Effector memory CD8-positive, alpha-beta T cell (primary cell): Measurements from ENCODE around the gene BBLN.

ENCODE experiments used
- ATAC-seq: fragments of 150-1000 bp; cut with Tn5 transposase; replicated peaks from 2 replicates; pipeline ENCODE4 v1.10.0; 2021; ENCODE audit warnings: mild to moderate bottlenecking, moderate library complexity
- DNase-seq, 3 experiments: peaks; one replicate each; pipeline ENCODE4 v3.0.0; 2021
- H3K27ac Mint-ChIP-seq, 2 donors: one replicate each; pipeline ENCODE4 v1.8.0; 2022; ENCODE audit warnings: mild to moderate bottlenecking in 2 of 2, mixed read lengths in 2 of 2, moderate library complexity in 2 of 2
- H3K27me3 Mint-ChIP-seq, 2 donors: one replicate each; pipeline ENCODE4 v1.8.0; 2022; ENCODE audit warnings: mixed read lengths in 2 of 2
- H3K36me3 Mint-ChIP-seq: one replicate; pipeline ENCODE4 v1.8.0; 2022; ENCODE audit warnings: mild to moderate bottlenecking, moderate library complexity, mixed read lengths; ENCODE audit not compliant: insufficient read depth
- H3K4me1 Mint-ChIP-seq, 2 donors: one replicate each; pipeline ENCODE4 v1.8.0; 2022; ENCODE audit warnings: low read depth in 2 of 2, mixed read lengths in 2 of 2
- H3K4me3 Mint-ChIP-seq, 2 donors: one replicate each; pipeline ENCODE4 v1.8.0; 2022; ENCODE audit warnings: mild to moderate bottlenecking in 2 of 2, mixed read lengths in 2 of 2, moderate library complexity in 2 of 2
- H3K9me3 Mint-ChIP-seq, 2 donors: one replicate each; pipeline ENCODE4 v1.8.0; 2022; ENCODE audit warnings: mixed read lengths in 2 of 2

The BBLN gene

GRCh38 chr9:128144239-128145181, 15.6 kb upstream of the BBLN start:
- Mint-ChIP-seq H3K27ac (no peak overlapping the region), H3K9me3 (no peaks in the 10 kb centered on the region), H3K4me1 (peaks cover 3 to 4% of the 10 kb centered on the region in 2 donors), H3K4me3 (no peak overlapping the region), H3K36me3 (no peaks in the 10 kb centered on the region), H3K27me3 (no peaks in the 10 kb centered on the region)
- no peak for ATAC-seq
- DNase-seq: no peak

DNA sequence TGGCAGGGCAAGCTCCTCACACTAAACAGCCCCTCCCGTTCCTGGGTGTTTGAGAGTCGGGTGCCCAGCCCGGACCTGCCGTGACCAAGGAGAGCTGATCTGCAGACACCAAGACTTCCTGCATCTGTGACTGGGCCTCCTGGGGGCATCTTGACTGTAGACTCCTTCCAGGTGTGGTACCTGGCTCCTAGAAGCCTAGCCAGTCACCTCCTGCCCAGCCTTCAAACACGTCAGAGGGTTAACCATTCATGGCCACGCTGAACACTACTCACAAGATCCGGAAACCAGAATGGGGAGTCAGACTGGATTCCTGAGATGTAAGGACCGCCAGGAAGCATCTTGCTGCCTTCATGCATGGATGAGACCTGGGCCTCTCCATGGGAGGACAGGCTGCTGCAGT, 14.5 kb upstream of the BBLN start:
- ATAC-seq (no peak), DNase-seq (no peak)
- H3K36me3 Mint-ChIP-seq: no peaks in the 10 kb centered on the region
- peaks cover 4 to 6% of the 10 kb centered on the region in 2 donors for H3K4me1 Mint-ChIP-seq
- H3K27me3 Mint-ChIP-seq: no peaks in the 10 kb centered on the region
- no peaks in the 10 kb centered on the region for H3K9me3 Mint-ChIP-seq
- H3K4me3 Mint-ChIP-seq: no peak overlapping the region
- H3K27ac Mint-ChIP-seq: no peak overlapping the region

GRCh38 chr9:128145951-128146351, 14.1 kb upstream of the BBLN start:
- ATAC-seq: no peak
- Mint-ChIP-seq H3K27me3 (no peaks in the 10 kb centered on the region), H3K4me3 (no peak overlapping the region), H3K4me1 (peaks cover 8 to 9% of the 10 kb centered on the region in 2 donors), H3K36me3 (no peaks in the 10 kb centered on the region), H3K27ac (no peak overlapping the region), H3K9me3 (no peaks in the 10 kb centered on the region)
- DNase-seq: no peak

GRCh38 chr9:128146591-128147120, 13.4 kb upstream of the BBLN start:
- H3K36me3 Mint-ChIP-seq: no peaks in the 10 kb centered on the region
- no peaks in the 10 kb centered on the region for H3K27me3 Mint-ChIP-seq
- peaks cover 8 to 9% of the 10 kb centered on the region in 2 donors for H3K4me1 Mint-ChIP-seq
- no peaks in the 10 kb centered on the region for H3K9me3 Mint-ChIP-seq
- H3K4me3 Mint-ChIP-seq: no peak overlapping the region
- H3K27ac Mint-ChIP-seq: no peak overlapping the region
- DNase-seq (no peak), ATAC-seq (no peak)

- Mint-ChIP-seq H3K36me3 (no peaks in the 10 kb centered on the region), H3K4me3 (no peak overlapping the region), H3K9me3 (no peaks in the 10 kb centered on the region), H3K27me3 (no peaks in the 10 kb centered on the region), H3K27ac (no peak overlapping the region), H3K4me1 (peaks cover 4 to 6% of the 10 kb centered on the region in 2 donors)
- ATAC-seq: no peak
- DNase-seq: no peak
These were observed 11.5 kb upstream of the BBLN start for GRCh38 chr9:128148509-128149000.

DNA sequence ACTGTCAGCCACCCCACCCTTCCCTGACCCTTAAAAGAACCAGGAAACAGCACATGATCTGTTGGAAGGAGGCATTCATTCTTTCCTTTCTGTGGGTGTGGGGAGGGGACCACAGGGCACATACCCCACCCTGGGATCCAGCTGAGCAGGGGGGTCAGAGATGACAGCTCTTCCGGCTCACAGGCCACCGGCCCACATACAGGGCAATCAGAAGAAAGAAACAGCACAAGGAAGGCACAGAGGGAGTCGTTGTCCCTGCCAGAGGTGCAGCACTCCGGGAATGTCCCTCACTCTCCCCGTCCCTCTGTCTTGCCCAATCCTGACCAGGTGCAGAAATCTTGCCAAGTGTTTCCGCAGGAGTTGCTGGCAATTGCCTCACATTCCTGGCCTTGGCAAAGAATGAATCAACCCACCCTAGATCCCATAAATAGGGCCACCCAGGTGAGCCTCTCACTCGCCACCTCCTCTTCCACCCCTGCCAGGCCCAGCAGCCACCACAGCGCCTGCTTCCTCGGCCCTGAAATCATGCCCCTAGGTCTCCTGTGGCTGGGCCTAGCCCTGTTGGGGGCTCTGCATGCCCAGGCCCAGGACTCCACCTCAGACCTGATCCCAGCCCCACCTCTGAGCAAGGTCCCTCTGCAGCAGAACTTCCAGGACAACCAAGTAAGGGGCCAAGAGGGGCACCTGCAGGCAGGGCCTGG, 10.9 kb upstream of the BBLN start, which contains the start of gene LCN2:
Gene LCN2 (plus strand): TSS at position 453 of the 701 bp plus-strand sequence. CDS start 73 bp downstream, at position 526.
- H3K36me3 Mint-ChIP-seq: no peaks in the 10 kb centered on the region
- ATAC-seq: no peak

GRCh38 chr9:128149951-128150593, 10.0 kb upstream of the BBLN start:
- peaks cover 4 to 6% of the 10 kb centered on the region in 2 donors for H3K4me1 Mint-ChIP-seq
- H3K27me3 Mint-ChIP-seq: no peaks in the 10 kb centered on the region
- no peak overlapping the region for H3K4me3 Mint-ChIP-seq
- H3K9me3 Mint-ChIP-seq: no peaks in the 10 kb centered on the region
- ATAC-seq (no peak), DNase-seq (no peak)
- H3K36me3 Mint-ChIP-seq: no peaks in the 10 kb centered on the region
- H3K27ac Mint-ChIP-seq: peak overlapping the region; percentile 54 to 73

More for the DNA sequence above, 10.9 kb upstream of the BBLN start, which contains the start of gene LCN2:
- Mint-ChIP-seq H3K4me3 (no peak within 1 kb of the TSS), H3K4me1 (peaks cover 4 to 6% of the 10 kb centered on the region in 2 donors), H3K27me3 (no peaks in the 10 kb centered on the region), H3K27ac (peak within 1 kb of the TSS; percentile 54 to 73), H3K9me3 (no peaks in the 10 kb centered on the region)
- no peak for DNase-seq

DNA sequence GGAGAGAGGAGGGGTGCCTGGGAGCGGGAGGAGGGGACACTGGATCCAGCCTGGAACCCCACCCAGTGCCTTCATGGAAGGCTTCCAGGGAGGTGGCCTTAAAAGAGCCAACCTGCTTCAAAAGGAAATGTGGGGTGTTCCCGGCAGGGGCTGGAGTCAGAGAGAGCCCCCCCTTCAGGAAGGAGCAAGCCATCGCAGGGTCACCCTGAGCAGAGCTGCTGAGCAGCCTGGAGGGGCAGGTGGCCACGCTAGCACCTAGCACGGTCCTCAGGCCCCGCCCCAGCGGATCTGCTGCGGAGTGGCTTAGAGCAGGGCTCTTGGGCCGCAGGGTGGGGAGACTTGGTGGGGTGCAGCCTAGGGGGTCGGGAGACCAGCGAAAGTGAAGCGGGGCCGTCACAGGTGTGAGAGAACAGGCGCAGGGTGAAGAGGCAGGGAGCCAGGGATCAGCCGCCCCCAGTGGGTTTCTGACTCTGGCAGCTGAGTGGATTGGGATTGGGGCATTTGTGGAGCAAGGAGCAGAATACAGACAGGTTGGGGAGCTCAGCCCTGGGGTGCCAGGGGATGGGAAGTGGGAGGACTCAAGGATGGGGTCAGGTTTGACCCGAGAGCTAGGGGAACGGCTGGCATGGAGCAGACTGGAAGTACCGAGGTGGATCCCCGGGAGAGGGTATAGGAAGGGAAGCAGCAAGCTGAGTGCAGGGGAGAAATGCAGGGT, 9.3 kb upstream of the BBLN start:
- Mint-ChIP-seq H3K4me1 (peaks cover 4 to 6% of the 10 kb centered on the region in 2 donors), H3K36me3 (no peaks in the 10 kb centered on the region), H3K9me3 (no peaks in the 10 kb centered on the region), H3K27me3 (no peaks in the 10 kb centered on the region), H3K4me3 (no peak overlapping the region), H3K27ac (peak overlapping the region; percentile 54 to 73)
- no peak for DNase-seq
- ATAC-seq: peak; percentile 40

- Mint-ChIP-seq H3K27ac (peak overlapping the region; percentile 54 to 73), H3K9me3 (no peaks in the 10 kb centered on the region), H3K4me3 (no peak overlapping the region), H3K4me1 (peaks cover 4 to 6% of the 10 kb centered on the region in 2 donors), H3K27me3 (no peaks in the 10 kb centered on the region), H3K36me3 (no peaks in the 10 kb centered on the region)
- no peak for DNase-seq
- no peak for ATAC-seq
These were observed 8.5 kb upstream of the BBLN start for GRCh38 chr9:128151309-128152132.

DNA sequence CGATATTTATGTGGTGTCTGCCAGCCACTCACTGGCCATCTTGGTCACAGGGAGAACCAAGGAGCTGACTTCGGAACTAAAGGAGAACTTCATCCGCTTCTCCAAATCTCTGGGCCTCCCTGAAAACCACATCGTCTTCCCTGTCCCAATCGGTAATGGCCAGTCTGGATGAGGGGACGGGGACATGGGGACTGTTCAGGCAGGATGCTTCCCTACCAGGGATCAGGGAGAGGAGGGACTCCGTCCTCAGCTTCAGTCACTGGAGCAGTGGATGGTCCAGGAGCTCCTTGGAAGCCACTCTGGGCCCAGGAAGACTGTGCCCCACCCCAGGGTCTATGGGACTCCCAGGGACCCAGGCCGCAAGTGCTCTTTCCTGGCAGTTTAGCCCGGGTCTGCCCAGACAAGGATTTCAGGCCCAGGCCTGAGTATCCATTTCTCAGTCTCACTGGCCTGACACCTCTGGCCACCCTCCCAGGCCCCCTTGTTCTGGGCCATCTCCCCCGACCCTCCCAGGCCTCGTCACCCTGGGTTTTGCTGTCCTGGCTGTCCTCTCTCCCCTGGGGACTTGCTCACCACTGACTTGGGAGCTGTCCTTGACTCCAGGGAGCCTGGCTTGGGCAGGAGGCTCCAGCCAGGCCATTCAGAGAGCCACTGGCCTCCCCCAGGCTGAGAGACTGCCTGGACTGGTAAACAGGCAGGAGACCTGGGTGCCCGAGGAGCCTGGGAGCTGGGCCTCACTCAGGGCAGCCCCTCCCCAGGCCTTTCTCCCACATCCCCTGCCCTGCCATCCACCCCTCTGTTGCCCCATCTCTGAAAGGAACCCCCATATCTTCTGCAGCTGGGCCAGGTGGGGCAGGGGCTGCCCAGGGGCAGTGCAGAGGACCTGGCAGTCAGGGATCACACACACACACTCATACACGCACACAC, 7.7 kb upstream of the BBLN start:
- Mint-ChIP-seq H3K36me3 (no peaks in the 10 kb centered on the region), H3K4me1 (peaks cover 4 to 6% of the 10 kb centered on the region in 2 donors), H3K9me3 (no peaks in the 10 kb centered on the region), H3K27me3 (no peaks in the 10 kb centered on the region), H3K27ac (no peak overlapping the region), H3K4me3 (no peak overlapping the region)
- DNase-seq: no peak
- no peak for ATAC-seq
